RPMI8226 (cell line): ENCODE results near the gene C9.
"Not testable (repeated sequence)": the region's sequence is repeated elsewhere in the genome, so short reads cannot be mapped to it uniquely, and the experiment has no call there.

Experiments used
- DNase-seq: peaks from one replicate; pipeline ENCODE4 v3.0.0-alpha.2; 2015

The C9 gene

DNA sequence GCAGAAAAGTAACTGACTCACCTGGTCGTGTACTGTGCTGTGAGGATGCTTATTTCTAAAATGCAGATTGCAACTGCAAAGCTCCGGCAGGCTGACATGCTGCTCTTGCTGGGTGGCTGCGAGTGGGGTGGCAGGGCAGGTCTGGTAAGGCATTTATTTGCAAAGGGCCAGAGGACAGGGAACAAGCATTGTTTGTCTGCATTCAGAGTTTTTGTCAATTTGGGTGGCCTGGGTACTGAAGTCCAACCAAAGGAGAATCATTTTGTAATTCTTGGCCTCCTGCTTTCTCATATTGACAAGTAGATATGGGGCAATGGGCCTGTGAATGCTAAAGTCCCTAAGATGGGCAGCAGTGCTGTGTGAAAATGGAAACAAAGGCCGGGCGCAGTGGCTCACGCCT is at the start of gene C9:
Gene C9, minus strand, starts transcription at position 129 of the 400 bp plus-strand sequence. Its CDS starts 31 bp downstream, at position 98.
- no peak for DNase-seq

DNA sequence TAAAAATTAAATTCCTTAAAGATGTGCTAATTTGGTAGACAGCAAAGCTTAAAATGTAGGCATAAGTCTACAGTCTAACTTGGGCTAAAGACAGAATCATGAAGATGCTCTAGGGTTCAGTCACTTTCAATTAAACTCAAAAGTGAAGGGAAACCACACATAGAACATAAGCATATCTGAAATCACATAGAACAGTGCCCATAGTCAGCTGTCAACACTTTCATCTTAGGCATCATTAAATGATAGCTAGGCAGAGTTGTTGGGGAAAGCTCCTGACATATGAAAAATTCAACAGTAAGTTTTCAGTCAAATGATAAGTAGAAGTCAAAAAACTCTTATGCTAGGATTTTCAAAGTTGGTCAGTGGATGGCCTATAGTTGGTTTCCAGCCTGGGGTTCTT is 49.5 kb upstream of the C9 start:
- DNase-seq: no peak

DNA sequence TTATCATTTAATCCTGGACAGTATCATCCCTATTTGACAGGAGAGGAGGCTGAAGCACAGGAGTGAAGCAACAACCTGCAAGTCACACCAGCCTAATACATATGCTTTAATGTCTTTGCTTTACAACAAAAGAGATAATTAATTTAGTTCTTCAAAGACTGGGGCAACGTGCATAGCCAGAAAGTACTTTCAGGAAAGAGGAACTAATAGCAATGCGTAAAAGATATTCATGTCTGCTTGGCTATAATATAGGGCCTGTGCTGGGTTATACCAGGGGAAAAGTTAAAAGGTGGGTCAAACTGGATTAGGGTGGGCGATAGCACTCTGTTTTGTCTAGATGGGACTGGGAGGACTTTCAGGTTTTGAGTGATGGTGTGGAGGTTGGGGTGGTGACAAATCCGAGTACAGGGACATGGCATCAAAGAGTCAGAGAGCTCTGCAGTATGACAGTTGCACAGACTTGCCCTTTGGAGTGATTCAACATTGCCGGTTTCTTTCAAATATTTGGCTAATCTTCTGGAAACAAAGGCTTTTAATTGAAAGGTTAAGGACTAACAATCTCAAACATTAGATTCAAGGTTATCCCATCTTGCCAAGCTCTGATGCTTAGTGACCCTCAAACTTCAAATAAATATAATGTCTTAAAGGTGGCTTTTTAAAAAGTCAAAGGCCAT is 48.6 kb upstream of the C9 start:
- DNase-seq: no peak

DNA sequence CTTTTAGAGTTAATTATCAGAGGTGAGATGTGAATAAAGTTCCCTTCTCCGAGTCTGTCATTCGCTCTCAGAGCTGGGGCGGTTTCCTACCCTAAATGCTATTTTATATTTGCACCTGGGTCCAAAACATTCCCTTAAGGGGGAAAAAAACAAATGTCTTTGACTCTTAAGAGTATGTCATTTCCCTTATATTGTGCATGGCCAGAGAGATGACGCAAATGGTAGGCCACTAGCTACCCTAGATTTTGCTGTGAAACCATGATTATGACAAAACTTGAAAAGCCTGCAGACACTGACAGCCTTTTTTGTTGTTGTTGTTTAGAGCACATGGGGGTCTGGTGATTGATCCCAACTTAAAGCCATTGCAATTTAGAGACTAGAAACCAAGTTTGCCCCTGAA is 47.7 kb upstream of the C9 start:
- DNase-seq: no peak

DNA sequence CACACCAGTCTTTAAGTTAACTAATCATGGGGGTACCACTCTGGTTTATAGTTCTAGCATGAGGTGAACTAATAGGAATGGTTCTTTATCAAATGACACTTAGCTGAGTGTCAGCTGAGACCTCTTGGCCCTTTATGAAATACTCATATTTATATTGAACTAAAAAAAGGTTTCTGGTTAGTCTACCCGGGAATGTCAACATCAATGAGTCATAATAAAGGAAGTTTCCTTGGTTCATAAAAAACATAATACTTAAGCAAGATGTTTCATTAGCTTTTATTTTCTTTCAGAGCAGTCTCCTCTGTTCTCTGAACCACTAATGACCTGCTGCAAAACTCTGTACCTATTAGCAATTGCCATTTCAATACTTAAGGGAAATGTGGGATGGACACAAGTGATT is 46.8 kb upstream of the C9 start:
- DNase-seq: no peak

DNA sequence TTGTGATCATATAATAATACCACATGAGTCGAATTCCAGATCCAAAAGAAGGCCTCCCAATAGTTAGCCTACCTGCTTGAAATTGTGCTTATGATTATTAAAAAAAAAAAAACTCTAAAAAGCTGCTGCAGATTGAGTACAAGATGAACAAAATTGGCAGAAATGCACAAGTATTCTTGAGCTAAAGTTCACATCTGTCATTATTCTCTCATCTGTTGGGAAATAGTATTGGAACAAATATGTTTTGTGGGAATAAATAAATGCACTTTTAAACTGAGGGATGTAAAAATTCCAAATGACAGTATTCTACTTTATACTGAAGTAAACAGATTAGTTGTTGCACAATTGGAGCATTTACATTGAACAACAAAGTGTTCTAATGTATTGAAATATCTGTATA is 44.7 kb upstream of the C9 start:
- no peak for DNase-seq

DNA sequence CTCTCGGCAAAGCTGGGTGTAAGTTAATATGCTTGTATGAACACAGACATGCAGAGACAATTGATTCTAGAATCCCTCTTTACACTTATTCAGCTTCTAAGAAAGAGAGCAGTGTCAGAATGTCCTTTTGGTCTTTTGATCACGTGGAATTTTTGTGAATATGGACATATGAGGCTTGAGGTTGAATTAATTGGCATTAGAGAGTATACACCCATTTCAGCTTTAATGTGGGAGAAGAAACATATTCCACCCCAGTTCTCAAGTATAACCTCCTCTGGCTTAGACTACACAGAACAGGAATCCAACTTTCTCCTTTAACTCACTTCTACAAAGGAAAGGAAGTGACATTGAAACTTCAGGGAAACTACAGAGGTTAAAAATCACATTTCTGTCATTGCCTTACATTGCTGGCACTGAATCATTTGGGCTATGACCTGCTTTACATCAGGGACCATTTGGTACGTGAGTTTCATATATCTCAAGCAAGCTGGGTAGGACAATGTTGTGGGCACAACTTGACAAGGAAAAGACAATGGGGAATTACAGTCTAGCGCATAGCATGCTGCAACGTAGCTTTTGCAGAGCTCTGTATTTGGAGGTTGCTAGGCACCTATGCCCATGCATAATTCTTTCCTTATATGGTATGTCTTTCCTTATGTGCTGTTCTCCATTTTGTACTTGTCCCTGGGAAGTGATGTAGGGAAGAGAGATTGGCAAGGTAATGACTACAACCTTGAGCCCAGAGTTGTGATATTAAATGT is 41.0 kb upstream of the C9 start:
- DNase-seq: no peak

DNA sequence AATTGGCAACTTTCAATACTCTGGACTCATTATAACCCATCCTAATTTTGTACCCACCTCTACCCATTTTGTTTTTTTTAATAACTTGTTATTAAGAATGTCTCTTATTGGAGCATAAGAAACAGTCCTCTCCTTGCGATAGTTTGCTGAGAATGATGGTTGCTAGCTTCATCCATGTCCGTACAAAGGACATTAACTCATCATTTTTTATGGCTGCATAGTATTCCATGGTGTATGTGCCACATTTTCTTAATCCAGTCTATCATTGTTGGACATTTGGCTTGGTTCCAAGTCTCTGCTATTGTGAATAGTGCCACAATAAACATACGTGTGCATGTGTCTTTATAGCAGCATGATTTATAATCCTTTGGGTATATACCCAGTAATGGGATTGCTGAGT is 39.5 kb upstream of the C9 start:
- DNase-seq: not testable (repeated sequence)

DNA sequence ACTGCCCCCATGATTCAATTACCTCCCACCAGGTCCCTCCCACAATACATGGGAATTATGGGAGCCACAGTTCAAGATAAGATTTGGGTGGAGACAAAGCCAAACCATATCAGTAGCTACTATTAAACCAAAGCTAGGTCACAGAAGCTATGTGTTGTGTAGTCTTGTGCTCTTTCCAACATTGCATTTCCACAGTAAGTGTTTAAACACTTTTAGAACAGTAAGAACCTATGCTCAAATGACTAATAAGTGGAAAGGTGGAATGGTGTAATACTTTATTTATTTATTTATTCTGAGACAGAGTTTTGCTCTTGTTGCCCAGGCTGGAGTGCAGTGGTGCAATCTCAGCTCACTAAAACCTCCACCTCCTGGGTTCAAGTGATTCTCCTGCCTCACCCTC is 37.8 kb upstream of the C9 start:
- DNase-seq: not testable (repeated sequence)

DNA sequence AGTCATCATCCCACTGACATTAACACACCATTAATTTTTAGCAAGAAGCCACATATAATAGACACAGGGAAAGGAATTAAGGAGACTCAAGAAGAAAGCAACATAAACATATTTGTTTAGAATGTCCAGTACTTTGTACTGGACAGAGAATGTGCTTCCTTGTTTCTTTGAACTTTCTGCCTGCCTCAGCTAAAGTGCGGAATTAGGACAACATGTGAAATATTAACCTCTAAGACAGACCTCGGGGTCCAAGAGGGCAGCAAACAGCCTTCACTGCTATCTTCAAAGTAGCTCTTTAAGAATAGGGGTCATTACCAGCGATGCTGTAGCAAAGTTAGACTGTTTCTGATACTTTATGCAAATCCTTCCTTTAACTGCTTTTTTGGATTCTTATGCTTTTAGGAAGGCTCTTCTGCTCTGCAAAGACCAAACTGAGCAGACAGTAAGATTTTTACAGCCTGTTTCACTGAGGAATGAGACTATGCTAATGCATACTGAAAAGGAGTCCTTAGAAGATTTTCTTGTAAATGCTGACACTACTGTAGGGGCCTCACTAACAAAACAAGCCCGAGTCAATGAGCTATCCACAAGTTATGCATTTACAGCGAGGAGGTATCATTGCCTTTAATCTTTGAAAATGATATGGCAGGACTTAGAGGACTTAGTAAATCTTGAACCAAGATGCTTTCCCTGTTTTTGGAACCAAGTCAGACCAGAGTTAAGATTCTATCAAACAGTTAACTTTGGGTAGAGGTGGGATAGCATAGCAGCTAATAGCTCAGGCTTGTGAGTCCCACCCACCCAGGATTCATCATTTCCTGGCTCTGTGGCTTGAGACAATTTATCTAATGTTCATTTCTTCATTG is 36.7 kb upstream of the C9 start:
- no peak for DNase-seq

DNA sequence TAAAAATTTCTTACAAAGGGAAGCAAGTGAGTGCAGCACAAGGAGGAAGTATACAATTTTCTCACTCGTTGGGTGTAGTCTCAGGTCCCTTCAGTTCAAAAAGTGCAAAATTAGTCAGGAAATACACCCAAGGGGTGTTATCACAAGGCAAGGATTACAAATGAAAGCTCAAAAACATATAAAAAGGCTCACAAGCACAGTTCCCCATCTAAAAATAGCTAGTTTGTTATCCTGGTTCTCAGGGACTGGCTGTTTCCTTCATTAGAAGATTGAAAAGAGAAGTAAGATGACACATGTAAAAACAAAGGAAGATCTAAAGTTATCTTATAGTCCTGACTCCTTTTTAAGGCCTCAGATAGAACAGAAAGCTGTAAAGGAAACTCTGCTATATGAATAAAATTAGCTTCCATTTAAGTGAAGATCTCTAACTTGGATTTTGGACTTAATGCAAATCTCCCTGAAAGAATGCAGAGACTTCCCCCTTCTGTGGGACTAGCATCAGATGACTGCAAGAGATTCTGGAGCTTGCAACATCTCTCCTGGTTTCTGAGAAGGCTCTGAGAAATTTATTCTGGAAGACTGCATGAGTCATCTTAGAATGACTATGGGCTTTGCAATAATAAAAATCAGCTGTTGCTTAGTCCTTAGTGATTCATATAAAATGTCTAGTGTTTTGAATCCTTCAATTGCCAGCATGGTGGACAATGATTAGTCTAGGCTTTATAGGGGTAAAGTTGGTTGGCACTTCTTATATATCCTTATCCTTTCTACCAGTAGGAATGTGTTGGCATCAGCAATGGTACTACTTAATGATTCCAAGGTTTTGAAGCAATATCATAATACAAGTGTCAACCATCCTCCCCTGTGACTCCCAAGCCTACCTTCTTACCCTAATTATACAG is 35.1 kb upstream of the C9 start:
- no peak for DNase-seq

DNA sequence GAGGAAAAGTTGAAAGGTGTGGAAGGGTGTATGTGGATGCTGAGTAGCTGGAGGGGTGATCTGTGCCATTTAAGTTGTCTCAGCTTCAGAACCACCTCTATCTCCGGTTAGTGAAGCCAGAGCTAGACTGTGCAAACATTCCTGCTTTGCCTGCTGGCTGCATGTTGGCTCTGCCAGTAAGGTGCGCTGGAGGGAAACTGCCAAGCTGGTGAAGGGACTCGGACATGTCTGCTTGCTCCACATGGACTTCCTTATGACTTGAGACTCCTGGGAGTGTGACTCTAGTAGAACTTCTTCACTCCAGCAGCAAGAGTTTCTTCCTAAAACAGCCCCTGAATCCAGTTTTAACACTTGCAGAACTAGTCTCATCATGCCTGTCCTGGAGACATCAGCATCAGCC is 32.5 kb upstream of the C9 start:
- DNase-seq: no peak

DNA sequence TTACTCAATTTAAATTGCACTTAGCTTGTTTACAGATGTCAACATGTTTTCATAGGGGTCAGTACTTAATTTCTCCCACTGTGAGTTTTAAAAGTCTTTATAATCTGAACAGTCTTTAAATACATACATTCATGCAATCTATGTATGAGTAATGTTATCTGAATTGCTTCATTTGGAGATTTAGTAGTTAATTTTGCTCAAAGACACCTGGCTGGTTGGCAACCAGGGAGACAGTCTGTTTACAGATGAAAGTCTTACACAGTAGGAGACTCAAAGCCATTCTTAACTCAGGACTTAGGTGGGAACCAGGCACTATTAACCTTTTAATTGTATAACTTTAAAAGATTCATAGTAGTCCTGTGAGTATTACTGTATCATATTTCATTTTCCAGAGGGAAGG is 31.2 kb upstream of the C9 start:
- no peak for DNase-seq

DNA sequence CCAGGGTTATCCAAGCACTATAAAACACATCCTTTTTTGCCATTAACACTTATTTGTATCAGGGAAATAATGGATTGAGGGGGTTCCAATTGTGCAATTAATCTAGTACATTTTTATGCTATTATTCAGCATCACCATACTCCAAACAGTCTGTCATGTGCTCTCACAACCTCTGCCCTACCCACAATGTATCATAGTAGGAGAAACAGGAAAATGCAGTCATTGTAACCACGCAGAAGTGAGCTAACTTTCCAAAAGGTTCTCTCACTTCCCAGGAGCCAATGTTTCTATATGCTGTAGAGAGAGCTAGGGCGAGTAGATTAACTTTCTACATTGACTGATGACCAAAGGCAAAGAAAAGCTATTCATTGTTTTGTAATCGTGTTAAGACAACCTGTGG is 30.7 kb upstream of the C9 start:
- DNase-seq: no peak

DNA sequence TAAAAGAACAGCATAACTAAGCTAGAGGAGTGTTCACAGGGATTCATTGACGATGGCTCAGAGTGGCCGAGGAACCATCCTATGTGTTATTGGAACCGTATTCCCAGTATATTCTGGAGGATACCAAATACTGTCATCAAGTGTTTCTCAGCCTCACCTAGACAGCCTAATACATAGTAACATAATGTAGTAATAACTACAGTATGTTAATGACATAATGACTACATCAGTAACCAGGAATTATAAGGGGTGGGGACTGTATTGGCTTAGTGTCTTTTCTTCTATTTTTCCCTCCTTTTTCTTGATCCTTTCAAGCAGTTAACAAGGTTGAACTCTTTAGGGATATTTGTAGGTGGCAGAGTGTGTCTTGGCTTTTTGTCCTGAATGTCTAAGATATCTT is 26.6 kb upstream of the C9 start:
- no peak for DNase-seq

DNA sequence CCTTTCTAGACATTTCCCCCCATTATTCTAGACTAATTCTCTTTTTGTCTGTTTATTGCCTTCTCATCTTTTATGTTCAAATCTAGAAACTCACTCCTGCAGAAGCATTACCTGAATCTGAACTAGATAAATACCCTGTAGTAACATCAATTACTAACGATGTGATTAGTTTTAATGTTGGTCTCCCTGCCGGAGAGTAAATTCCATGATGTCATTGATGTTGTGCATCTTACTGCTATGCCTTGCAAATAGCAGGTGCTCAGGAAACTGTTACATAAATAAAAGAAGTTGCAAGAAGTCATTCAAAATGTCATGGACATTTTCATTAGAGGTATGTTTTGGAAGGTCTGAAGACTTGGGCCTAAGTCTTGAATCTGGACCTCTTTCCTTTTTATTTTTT is 23.0 kb upstream of the C9 start:
- no peak for DNase-seq

DNA sequence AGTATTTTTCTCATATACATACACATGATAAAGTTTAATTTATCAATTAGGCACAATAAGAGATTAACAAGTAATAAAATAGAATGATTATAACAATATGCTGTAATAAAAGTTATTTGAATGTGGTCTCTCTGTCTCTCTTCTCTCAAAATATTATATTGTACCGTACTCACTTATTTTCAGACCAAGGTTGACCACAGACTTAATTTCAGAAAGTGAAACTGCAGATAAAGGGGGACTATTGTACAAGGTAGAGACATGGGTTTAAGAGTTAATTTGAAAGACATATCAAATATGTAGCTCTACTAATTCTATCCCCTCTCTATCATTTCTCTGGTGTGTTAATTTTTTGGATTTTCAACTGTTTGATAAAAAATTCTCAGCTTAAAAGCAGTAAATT is 20.0 kb upstream of the C9 start:
- no peak for DNase-seq

DNA sequence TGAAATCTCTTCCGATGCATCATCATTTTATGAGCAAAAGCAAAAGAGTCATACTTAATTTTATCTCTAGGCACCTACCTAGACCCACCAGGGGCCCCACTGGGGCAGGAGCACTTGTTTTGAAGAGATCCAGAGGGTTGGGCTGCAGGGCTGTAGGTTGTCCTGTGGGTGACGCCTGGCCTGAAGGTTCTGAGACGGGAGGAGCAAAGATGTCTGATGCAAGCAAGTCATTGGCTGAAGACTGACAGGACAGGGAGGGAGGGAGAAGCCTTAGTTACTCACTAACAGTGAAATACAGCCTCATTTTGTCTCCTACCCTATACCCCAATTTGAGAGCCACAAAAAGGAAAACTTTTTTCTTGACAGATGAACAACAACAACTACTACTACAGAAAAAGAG is 17.1 kb upstream of the C9 start:
- no peak for DNase-seq

DNA sequence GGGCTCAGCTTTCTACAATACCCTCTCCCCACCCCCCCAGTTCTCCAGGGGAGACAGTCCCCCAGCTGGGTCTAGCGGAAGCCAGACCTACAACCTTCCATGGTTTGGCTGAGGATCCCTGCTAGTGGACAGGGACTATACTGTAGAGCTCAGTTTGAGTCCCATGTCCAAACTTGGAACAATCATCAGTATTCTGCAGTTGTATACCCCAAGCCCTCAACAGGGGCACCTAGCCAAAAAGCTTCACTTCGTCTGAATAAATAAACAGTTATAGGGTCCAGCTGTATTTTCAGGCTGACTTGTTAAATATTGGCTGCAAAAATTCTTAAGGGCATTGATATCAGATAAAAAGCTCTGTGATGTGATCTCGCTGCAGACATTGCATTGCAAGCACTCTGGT is 15.4 kb upstream of the C9 start:
- no peak for DNase-seq

DNA sequence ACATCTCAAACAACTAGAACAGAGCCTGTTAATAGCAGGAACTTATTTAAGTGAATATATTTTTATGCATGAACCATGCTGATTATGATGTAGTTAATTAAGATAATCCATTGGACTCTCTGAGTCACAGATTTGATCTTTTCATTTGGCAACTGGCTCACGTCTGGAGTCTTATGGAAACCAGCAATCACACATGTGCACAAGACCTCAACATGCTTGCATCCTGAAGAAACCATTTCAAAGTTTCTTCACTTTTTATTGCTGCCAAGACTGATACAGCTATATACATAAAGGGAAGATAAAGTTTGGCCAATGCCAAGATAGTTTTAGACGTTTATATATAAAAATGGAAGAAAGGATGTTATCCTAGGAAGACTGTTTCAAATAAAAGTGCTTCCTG is 13.3 kb upstream of the C9 start:
- no peak for DNase-seq

DNA sequence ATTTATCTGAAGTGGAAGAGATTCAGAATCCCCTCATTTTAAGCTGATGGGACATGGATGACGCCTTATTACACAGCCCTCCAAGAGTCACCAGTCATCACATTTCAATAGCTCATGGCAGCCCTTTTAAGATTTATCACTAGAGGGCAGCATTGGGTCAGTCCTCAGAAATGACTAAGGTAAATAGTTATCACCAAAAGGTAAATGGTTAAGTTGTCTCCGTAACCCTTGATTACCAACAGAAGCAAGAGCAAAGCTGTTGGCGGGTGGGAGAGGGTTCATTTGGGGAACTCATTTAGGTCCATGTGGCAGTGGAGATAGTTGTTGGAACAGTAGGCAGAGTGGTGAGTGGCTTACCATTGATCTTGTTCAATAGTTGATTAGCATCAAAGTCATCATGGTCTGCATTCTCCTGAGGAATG is 12.0 kb upstream of the C9 start:
- peak; percentile 68 for DNase-seq

DNA sequence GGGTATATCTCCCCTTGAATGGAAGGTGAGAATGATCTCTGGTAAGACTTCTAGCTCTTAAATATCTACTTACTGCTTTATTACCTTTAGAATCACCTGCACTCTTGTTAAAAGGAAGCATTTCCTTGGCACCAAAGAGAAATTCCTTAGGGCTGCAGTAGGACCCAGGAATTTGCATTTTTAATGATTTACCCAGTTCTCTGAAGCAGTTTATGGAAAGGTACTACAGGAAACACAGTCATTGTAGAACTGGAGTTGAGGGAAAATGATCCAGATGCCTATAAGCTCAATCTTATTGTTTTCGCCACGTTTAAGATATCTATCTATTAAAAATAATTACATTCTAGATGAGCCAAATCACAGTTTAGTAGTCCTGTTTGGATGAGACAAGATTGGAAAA is 9.5 kb upstream of the C9 start:
- no peak for DNase-seq

DNA sequence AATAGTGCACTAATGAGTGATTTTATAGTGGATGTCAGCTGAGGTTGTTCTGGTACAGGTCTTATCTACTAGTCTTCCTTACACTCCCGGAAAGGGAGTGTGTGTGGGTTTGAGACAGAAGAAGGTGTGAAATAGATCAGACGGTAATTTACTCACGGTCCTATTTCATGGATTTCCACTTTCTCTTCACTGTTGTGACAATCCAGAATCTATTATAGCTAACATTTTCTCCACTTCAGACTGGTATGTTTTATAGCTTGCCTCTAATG is 7.0 kb upstream of the C9 start:
- DNase-seq: no peak
